GM08714 (cell line): ENCODE data around the gene SPECC1.
"Not testable (repeated sequence)": the region's sequence is repeated elsewhere in the genome, so short reads cannot be mapped to it uniquely, and the experiment has no call there.

Source experiments
- H3K4me3 ChIP-seq: fragments of 200-500 bp; sonication (Bioruptor generic); 2 replicates; pipeline ENCODE4 v1.5.1; 2014; ENCODE audit warnings: mild to moderate bottlenecking, low read length, inconsistent platforms
- ZNF274 ChIP-seq: IDR thresholded peaks from 2 replicates; pipeline ENCODE4 v1.6.1; 2012; ENCODE audit warnings: mild to moderate bottlenecking, low read depth, low read length

Gene SPECC1

DNA sequence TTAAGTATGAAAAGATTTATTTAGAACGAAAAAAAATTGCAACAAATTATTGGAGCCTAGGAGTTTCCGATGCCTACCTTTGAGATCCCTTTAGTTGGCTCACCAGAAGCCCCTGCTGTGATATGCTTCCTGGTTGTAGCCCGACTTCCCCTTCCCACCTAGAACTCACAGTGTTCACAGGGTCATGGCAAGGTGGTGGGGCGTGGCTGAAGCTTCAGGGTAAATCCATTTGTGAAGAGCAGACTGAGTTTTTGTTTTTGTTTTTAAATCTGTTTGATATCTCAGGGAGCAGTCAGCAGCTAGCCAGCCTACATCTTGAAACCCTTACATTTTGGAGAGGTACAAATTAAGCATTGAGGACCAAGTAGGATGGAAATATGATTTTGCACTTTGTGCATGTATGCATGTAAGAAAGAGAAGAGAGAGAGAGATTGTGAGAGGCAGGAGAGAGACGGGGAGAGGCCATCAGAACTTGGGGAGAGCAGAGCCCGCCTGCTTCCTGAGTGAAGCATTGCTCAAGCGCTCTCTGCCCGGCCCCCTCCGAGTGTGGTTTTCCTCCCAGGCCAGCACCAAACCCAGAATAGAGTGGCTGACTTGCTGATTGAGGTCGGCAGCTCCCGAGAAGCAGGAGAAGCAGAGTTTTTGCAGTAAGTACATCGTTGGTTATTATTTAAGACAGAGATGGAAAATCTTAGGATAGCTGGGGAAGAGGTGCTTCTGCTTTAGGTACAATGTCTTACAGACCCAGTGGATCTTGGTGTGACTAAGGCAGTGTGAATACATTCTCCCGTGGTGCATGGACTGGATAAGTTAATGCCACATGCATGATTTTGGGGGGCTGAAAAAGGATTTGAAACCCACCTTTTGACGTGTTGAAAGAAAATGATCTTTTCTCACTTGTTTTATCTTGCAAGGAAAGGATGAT is 64.2 kb downstream of the SPECC1 start:
- H3K4me3 ChIP-seq: peak overlapping the region; percentile 68; the same call in 1 of the 2 replicates
- TF ChIP-seq ZNF274: no peak

DNA sequence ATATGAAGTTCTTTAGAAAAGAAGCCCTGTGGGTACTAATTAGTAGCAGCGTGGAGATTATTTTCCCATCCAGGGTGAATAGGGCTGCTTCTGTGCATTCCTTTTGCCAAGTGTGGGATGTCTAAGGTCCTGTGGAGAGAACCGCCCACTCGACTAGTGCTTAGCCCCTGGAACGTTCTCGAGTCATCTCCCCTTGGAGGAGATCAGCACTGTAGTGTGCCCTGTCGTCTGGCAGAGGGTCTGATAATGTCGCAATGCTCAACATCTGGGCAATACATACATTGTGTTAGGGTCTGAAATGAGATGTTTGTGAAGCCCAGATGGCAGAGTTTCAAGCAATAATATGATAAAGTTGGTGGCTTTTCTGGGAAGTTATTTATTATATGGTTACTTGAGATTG is 64.8 kb downstream of the SPECC1 start:
- no peak for TF ChIP-seq ZNF274
- peak overlapping the region; percentile 68; the same call in 1 of the 2 replicates for H3K4me3 ChIP-seq

GRCh38 chr17:20074489-20074888 is 65.3 kb downstream of the SPECC1 start:
- TF ChIP-seq ZNF274: no peak
- peak overlapping the region; percentile 22; the same call in 1 of the 2 replicates for H3K4me3 ChIP-seq

DNA sequence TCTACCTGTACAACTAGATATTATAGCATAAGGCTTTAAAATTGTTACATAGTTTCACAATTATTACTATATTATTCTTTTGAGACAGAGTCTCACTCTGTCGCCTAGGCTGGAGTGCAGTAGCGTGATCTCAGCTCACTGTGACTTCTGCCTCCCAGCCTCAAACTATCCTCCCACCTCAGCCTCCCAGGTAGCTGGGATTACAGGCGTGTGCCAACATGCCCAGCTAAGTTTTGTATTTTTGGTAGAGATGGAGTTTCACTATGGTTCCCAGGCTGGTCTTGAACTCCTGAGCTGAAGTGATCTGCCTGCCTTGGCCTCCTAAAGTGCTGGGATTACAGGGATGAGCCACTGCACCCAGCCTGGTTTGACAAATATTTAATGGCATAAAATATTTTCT is 67.0 kb downstream of the SPECC1 start:
- H3K4me3 ChIP-seq: not testable (repeated sequence)

DNA sequence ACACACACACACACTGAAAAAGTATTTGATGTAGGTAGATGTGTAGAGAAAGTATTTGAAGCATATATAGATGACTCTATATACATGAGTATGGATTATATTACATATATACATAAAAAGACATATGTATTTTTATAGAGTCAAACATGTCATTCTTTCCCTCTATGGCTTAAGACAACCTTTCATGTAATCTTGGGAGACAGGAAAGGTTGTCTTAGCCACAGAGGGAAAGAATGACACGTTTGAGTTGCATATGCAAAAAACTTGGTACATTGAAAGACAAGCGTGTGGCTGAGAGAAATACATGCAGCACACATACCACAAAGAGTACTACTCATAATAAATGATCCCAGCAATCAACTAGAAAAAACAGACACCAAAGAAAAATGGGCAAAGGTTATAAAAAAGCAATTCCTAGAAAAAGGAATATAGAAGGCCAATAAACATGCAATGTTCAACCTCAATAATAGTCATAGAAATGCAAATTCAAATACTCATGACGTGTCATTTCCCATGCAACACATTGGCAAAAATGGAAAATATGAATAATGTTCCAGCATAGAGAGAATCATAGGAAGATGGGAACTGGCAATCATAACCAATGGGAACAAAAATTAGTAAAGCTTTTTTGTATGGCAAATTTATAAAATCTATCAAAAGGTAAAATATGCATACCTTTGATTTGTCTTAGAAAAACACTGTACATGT is 69.0 kb downstream of the SPECC1 start:
- no peak for TF ChIP-seq ZNF274
- no peak overlapping the region for H3K4me3 ChIP-seq

DNA sequence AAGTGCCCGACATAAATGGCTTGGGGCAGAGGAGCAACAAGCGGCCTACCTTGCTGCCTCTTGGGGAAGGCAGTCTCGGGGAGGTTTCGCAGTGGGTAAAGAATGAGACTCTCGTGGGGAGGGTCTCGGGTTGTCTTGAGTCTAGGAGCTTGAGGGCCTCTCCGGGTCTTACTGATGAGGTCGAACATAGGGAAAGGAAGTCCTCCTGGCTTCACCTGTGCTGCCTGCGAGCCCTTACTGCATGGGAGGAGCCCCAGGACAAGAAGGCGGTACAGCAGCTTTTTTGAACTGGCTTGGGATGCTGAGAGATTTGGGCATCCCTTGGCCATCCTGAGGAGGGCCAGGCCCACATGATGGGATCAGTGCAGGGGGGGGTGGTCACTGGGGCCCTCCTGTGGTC is 71.4 kb downstream of the SPECC1 start:
- no peak overlapping the region for H3K4me3 ChIP-seq
- TF ChIP-seq ZNF274: no peak

- no peak overlapping the region for H3K4me3 ChIP-seq
- no peak for TF ChIP-seq ZNF274
These were observed 74.1 kb downstream of the SPECC1 start for GRCh38 chr17:20083156-20083859.

DNA sequence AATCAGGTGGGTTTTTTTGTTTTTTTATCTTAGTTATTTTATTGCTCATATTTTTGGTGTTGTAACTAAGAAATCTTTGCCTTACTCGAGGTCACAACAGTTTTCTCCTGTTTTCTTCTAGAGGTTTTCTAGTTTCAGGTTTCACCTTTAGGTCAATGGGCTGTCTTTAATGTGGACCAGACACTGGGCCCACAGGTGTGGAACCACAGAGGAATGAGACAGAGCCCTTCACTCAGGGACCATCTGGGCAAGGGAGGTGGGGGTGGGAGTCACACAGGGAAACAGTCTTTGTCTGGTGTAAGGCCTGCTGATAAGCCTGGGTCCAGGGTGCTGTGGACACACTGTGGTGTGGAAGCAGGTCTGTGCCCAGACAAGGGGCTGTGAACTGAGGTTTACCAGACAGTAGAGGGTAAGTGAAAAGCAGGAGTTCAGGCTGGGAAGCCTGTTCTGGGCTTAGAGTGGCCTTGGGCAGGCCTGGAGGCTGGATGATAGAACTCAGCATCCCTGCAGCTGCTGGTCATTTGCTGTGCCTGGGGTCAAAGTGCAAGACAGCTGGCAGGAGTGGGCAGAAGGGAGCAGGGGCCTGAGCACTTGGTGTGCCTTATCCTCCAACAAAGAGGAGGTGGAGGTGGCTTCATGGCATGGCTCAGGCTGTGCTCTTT is 75.6 kb downstream of the SPECC1 start:
- no peak for TF ChIP-seq ZNF274
- no peak overlapping the region for H3K4me3 ChIP-seq

- TF ChIP-seq ZNF274: no peak
- no peak overlapping the region for H3K4me3 ChIP-seq
These were observed 76.2 kb downstream of the SPECC1 start for GRCh38 chr17:20085283-20085845.

DNA sequence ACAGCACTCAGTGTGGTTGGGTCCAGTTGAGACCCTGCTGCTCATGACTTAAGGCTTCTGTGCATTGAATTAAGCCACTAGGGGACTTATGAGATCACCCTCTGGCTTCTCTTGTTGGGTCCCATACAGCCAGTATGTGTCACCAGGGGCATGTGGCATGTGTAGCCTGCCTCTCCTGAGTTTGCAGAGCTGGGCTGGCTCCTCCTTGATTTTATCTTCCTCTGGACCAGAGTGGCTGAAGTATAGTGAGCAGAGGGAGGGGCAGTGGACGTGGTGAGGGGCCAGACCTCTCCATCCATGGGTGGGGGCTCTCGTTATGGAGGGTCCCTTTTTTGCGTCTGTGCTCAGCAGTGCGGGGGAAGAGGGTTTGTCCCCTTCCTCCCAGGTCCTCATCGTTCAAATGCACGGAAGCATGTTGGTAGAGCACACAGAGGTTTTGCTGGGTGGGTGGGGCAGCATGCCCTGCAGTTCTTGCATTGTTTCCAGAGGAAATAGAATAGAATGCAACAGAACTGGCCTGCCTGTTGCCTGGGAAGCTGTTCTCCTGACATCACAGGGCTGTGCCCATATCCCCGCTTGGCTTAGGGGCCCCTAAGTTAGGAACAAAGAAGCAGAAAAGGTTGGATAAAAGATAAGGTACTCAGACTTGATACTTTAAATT is 77.4 kb downstream of the SPECC1 start:
- no peak for TF ChIP-seq ZNF274
- no peak overlapping the region for H3K4me3 ChIP-seq

DNA sequence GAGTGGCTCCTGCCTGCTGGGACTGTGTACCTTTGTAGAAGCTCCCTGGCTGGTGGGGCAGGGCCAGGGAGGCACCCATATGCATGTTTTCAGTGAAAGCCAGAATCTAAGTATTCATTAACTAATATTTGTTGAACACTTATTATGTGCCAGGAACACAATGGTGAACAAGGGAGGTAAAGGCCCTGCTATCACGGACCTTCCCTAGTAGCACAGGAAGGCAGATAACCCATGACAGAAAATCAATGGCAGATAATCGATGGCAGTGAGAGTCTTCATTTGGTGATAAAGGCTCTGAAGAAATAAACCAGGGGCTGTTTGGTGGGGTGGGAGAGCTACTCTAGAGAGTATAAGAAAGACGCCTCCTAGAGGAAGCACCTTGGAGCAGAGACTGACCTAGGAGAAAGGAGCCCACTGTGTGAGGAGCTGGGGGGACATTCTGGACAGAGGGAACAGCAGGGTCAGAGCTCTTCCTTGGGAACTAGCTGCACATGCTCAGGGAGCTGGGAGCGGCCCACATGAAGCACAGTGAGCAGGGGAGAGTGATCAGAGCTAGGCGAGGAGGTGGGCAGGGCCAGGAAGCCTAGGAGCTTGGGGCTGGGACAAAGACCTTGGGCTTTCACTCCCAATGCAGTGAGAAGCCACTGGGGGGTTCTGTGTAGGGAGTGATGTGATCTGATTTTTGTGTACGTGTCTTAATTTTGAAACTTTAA is 78.5 kb downstream of the SPECC1 start:
- no peak for TF ChIP-seq ZNF274

DNA sequence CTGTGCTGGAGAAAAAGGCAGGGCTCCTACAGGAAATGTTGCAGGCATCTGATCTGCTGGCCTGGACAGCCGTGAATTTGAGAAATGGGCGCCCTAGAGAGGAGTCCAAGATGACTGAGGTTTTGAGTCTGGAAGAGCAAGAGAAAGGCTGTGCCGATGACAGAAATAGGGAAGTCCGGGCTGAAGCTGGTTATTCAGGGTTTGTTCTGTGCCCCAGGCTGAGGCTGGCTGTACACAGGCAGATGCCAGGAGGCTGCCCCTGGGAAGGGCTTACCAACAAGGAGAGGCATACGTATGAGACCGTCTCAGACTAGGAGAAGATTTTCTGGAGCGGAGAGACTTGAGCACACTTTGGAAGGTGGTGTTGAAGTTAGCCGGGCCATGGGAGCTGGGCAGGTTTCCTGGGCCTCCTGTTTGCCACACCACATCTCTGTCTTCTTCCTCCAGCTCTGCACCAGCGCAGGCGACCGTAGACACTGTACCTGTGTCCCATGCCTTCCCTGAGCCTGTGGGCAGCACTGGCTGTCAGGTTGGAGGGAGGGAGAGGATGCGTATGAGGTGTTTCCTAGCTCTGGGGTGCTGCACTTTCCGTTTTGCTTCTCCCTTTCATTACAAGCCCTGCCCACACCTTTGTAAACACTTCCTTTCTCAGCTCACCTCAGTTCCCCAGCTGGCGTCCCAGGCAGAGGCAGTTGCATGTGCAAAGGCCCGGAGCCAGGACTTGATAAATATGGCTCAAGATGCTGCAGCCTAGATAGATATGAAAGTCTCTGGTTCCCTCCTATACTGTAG is 80.8 kb downstream of the SPECC1 start:
- TF ChIP-seq ZNF274: no peak

More for the DNA sequence above, 78.5 kb downstream of the SPECC1 start:
- no peak overlapping the region for H3K4me3 ChIP-seq

More for the DNA sequence above, 80.8 kb downstream of the SPECC1 start:
- no peak overlapping the region for H3K4me3 ChIP-seq
